ENCODE data around the gene NDN.
A peak's percentile ranks its signal among the peaks of the same experiment; 100 is the strongest.
"Not testable (repeated sequence)": the region's sequence is repeated elsewhere in the genome, so short reads cannot be mapped to it uniquely, and the experiment has no call there.

The NDN gene, protein sequence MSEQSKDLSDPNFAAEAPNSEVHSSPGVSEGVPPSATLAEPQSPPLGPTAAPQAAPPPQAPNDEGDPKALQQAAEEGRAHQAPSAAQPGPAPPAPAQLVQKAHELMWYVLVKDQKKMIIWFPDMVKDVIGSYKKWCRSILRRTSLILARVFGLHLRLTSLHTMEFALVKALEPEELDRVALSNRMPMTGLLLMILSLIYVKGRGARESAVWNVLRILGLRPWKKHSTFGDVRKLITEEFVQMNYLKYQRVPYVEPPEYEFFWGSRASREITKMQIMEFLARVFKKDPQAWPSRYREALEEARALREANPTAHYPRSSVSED
- 2.6 to 12.4 (median 6.9) reads per million in 18 experiments for total RNA-seq

DNA sequence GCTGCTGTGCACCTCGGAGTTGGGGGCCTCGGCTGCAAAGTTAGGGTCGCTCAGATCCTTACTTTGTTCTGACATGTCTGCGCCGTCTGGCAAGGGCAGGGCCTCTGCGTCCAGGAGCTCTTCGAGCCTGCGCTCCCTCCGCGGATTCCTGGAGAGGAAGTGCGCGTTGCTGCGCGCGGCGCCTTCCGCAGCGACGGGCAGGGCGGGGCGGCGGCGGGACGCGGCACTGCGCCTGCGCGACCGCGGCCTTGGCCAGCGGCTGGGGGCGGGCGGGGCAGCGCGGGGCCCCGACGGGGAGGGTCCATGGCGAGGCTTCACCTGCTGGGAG is at the start of gene NDN:
Gene NDN (minus strand): TSS at position 163 of the 328 bp plus-strand sequence. CDS start 88 bp downstream, at position 75.
- peak; percentile 15 to 35 for DNase-seq

GRCh38 chr15:23736033-23736673 is 49.0 kb upstream of the NDN start:
- DNase-seq = no peak

GRCh38 chr15:23734862-23735261 is 47.8 kb upstream of the NDN start:
- no peak for DNase-seq

- not testable (repeated sequence) for DNase-seq
Measured at GRCh38 chr15:23713874-23714656, 27.0 kb upstream of the NDN start.

DNA sequence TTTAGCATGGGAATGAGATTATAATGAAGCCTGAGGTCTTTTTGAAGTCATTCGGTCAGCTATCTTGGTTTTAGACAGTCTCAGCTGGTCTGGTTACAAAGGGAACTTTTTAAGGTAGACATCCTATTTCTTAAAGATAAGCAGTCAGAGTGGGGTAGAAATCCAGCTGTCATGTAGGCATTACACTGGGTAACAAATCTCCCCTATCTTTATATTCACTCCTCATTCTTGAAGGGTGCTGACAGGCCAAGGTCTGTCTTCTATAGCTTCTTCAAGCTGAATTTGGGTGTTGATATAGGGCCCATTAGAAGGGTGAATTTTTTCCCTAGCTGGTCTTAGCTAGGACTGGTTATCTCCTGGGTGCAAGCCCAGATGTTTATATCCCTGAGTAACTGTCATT is 21.2 kb upstream of the NDN start:
- DNase-seq = no peak

DNA sequence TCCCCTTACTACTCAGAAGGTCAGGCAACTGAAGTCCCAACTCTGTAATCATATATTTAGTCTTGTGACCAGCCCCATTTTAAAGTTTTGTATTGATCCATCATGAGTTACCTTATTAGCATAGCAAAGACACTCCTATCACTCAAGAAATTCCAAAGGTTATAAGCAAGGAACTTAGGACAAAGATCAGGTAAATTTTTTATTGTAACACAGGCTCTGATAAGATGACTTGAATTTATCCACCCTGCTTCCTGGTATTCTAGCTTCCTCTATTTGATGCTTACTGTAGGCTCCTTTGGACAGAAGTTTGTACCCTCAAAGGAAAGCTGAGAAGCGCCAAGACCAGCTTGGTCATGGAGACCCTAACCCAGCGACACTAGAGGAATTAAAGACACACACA is 8.2 kb upstream of the NDN start:
- DNase-seq = no peak

DNA sequence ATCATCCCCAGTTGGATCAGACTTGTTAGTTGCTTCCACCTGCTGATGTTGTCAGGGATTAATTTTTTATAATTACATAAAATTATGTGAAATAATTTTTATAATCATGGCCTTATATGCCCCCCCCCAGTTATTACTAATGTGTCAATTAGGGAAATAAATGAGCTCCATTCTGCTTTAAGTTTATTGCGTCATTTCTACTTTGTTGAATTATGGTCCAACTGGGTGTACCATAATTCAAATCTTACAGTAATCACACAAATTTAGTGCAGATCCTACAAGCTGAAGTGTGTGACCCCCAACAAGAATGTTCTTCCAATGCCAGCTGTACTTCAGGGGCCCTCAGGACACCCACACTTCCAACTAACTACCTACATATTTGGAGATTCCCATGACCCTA is 7.5 kb upstream of the NDN start:
- DNase-seq = no peak

GRCh38 chr15:23690450-23690852 is 3.3 kb upstream of the NDN start:
- DNase-seq = no peak

DNA sequence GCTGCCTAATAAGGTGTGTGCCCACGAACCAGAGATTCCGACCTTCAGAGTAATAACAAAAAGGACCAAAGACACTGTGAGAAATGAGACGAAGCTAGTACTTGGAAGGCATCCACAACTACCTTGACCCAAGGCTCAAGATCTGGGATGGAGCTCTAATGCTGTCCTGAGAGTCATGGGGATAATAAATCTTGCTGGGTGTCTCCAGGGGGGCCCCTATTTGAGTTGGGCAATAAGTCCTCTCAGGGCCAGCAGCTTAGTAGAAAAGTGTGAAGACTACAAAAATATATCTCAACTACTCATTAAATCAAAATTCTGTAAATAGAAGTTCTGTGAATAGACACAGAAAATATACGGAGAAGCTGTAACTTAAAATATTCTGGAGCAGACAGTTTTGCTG is 2.9 kb upstream of the NDN start:
- DNase-seq = no peak

GRCh38 chr15:23686466-23687142 is 501 bp downstream of the NDN start:
- no peak for DNase-seq

GRCh38 chr15:23671481-23671880 is 15.6 kb downstream of the NDN start:
- DNase-seq = no peak

- DNase-seq = no peak
Measured at GRCh38 chr15:23670970-23671369, 16.1 kb downstream of the NDN start.

DNA sequence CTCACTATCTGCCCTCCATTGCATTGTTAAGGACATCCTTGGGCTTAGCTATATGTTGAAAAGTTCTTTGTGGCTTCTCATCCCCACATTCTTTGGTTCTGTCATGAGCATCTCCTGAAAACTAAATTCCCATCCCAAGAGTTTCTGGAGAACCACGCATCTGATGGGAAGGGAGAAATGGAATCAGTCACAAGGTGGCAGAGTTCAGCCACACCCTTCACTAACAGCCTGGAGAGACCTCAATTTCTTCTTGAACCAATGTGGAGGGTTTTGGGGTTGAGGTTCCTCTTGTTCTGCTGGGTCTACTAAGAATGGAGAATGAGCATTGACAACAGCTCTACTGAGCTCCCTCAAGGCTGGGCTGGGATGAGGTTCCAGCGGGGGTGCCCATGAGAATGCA is 23.9 kb downstream of the NDN start:
- no peak for DNase-seq

- DNase-seq = no peak
Measured at GRCh38 chr15:23648920-23649515, 38.1 kb downstream of the NDN start.

- no peak for DNase-seq
Measured at GRCh38 chr15:23647421-23648370, 39.4 kb downstream of the NDN start, which contains the start of gene MAGEL2. MAGEL2 (minus strand) TSS chr15:23647867; CDS start chr15:23647742, 125 bp downstream.

- no peak for DNase-seq
Measured at GRCh38 chr15:23647001-23647295, 40.2 kb downstream of the NDN start.

- no peak for DNase-seq
Measured at GRCh38 chr15:23646165-23647000, 40.7 kb downstream of the NDN start.

DNA sequence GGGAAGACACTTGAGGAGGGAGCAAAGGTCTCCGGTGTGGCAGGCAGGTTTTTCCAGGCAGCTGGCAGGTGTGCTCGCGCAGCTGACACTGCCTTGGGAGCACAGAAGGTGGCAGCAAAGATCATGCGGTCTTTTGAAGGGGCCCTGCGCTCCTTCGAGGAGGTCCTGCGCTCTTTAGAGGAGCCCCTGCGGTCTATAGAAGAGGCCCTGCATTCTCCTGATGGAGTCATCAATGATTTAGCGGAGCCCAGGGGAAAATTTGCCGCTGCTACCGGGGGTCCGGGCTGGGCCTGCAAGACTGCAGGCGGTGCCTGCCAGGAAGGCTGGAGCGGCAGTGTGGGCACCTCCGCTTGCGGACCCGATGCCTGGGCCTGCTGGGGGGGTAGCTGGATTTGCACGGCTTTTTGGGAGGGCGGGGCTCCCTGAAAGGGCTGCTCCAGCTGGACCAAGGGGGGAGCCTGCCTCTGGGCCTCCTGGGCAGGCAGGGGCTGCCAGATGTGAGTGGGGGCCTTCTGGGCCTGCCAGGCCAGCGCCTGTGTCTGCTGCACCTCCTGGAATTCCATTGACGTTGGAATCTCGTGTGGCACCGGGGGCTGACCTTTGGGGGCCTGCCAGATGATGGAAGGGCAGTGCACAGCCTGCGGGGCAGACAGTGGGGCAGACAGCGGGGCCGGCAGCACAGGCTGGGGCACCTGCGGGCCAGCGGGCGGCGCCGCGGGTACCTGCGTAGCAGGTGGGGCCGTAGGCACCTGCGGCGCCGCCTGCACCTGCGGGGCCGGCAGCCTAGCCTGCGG is 41.5 kb downstream of the NDN start:
- no peak for DNase-seq

GRCh38 chr15:23644829-23645228 is 42.3 kb downstream of the NDN start:
- DNase-seq = no peak

Measured in inflammatory macrophage (primary cell).